Neural cell (in vitro differentiated cells): Measurements from ENCODE around the gene NTRK1. TPM values are rescaled to one million over a fixed set of nuclear protein-coding genes. Genes with fewer than 3 reads are reported as not detected.

ENCODE experiments used
- H2AFZ ChIP-seq: fragments of 200-600, 300-800 bp; sonication (generic), shearing (Covaris generic); 2 replicates; pipeline ENCODE4 v1.6.0; 2014; ENCODE audit warnings: low read depth, mild to moderate bottlenecking, antibody characterized with exemption, low read length, moderate library complexity
- H3F3A ChIP-seq: fragments of 200-600 bp; shearing (Covaris generic); 2 replicates; pipeline ENCODE4 v1.6.1; 2016; ENCODE audit warnings: mild to moderate bottlenecking, moderate library complexity, mixed read lengths, antibody characterized with exemption, low read length; ENCODE audit not compliant: insufficient read depth, poor library complexity, severe bottlenecking
- H3K27ac ChIP-seq: fragments of 200-600, 300-800 bp; sonication (generic), shearing (Covaris generic); 2 replicates; pipeline ENCODE4 v1.5.1; 2014; ENCODE audit warnings: mild to moderate bottlenecking, low read length, moderate library complexity
- H3K27me3 ChIP-seq: fragments of 300-800, 200-600 bp; sonication (generic), shearing (Covaris generic); 2 replicates; pipeline ENCODE4 v1.6.0; 2014; ENCODE audit warnings: mild to moderate bottlenecking, low read depth, low read length, moderate library complexity; ENCODE audit not compliant: insufficient read depth
- H3K36me3 ChIP-seq: fragments of 300-800, 200-600 bp; sonication (generic), shearing (Covaris generic); 2 replicates; pipeline ENCODE4 v1.5.1; 2014; ENCODE audit warnings: mild to moderate bottlenecking, antibody characterized with exemption, low read length, moderate library complexity; ENCODE audit not compliant: insufficient read depth
- H3K4me2 ChIP-seq: fragments of 300-800, 200-600 bp; sonication (generic), shearing (Covaris generic); 2 replicates; pipeline ENCODE4 v1.6.0; 2014; ENCODE audit warnings: mild to moderate bottlenecking, low read length
- H3K4me3 ChIP-seq: fragments of 300-800, 200-600 bp; sonication (generic), shearing (Covaris generic); 2 replicates; pipeline ENCODE4 v1.5.1; 2014; ENCODE audit warnings: mild to moderate bottlenecking, low read length, moderate library complexity
- H3K79me2 ChIP-seq: fragments of 200-600 bp; shearing (Covaris generic); replicated peaks from 2 replicates; pipeline ENCODE4 v1.6.0; 2014; ENCODE audit warnings: mild to moderate bottlenecking, low read length, moderate library complexity; ENCODE audit not compliant: insufficient read depth
- H3K9ac ChIP-seq: fragments of 300-800, 200-600 bp; sonication (generic), shearing (Covaris generic); 2 replicates; pipeline ENCODE4 v1.6.1; 2016; ENCODE audit warnings: mild to moderate bottlenecking, low read length, mixed read lengths
- H3K9me2 ChIP-seq: fragments of 200-600 bp; shearing (Covaris generic); 2 replicates; pipeline ENCODE4 v1.6.1; 2016; ENCODE audit warnings: mild to moderate bottlenecking, low read length, mixed read lengths; ENCODE audit not compliant: insufficient read depth
- H3K9me3 ChIP-seq: fragments of 200-600, 300-800 bp; sonication (generic), shearing (Covaris generic); 2 replicates; pipeline ENCODE4 v1.6.1; 2016; ENCODE audit warnings: mild to moderate bottlenecking, mixed run types, low read length, moderate library complexity, mixed read lengths
- H4K20me1 ChIP-seq: fragments of 200-600 bp; shearing (Covaris generic); 2 replicates; pipeline ENCODE4 v1.6.1; 2016; ENCODE audit warnings: mild to moderate bottlenecking, mixed run types; ENCODE audit not compliant: insufficient read depth
- CTCF ChIP-seq: fragments of 450-650 bp; IDR thresholded peaks from 2 replicates; pipeline ENCODE4 v1.5.1; 2014; ENCODE audit warnings: antibody characterized with exemption, mild to moderate bottlenecking, moderate library complexity; ENCODE audit not compliant: poor library complexity, severe bottlenecking
- EP300 ChIP-seq: fragments of 450-650 bp; conservative IDR thresholded peaks from 2 replicates; pipeline ENCODE4 v1.6.1; 2014; ENCODE audit warnings: antibody characterized with exemption, mild to moderate bottlenecking, moderate library complexity; ENCODE audit not compliant: poor library complexity, severe bottlenecking
- EZH2 ChIP-seq: fragments of 200-600, 300-800 bp; shearing (Covaris generic), sonication (generic); IDR thresholded peaks from 2 replicates; pipeline ENCODE4 v1.6.1; 2014; ENCODE audit warnings: antibody characterized with exemption, low read length, borderline replicate concordance, mild to moderate bottlenecking; ENCODE audit not compliant: insufficient read depth, poor library complexity, severe bottlenecking
- MXI1 ChIP-seq: fragments of 450-650 bp; conservative IDR thresholded peaks from 2 replicates; pipeline ENCODE4 v1.6.1; 2014; ENCODE audit warnings: antibody characterized with exemption, mild to moderate bottlenecking; ENCODE audit not compliant: poor library complexity, severe bottlenecking
- POLR2AphosphoS5 ChIP-seq: IDR thresholded peaks from 2 replicates; pipeline ENCODE4 v1.6.1; 2012
- RAD21 ChIP-seq: fragments of 450-650 bp; conservative IDR thresholded peaks from 2 replicates; pipeline ENCODE4 v1.6.1; 2014; ENCODE audit warnings: antibody characterized with exemption, mild to moderate bottlenecking, moderate library complexity
- REST ChIP-seq: IDR thresholded peaks from 2 replicates; pipeline ENCODE4 v1.6.1; 2012; ENCODE audit warnings: borderline replicate concordance
- SMC3 ChIP-seq: fragments of 450-650 bp; conservative IDR thresholded peaks from 2 replicates; pipeline ENCODE4 v1.6.1; 2014; ENCODE audit warnings: antibody characterized with exemption, mild to moderate bottlenecking, moderate library complexity; ENCODE audit not compliant: poor library complexity
- TAF1 ChIP-seq: IDR thresholded peaks from 2 replicates; pipeline ENCODE4 v1.6.1; 2012; ENCODE audit warnings: low read depth
- polyA plus RNA-seq: library from polyadenylated mRNA; depleted of rRNA; stranded (reverse); fragments of >200 nt; gene quantifications from 2 replicates; pipeline ENCODE4 v1.2.3, GENCODE V29; 2014

NTRK1 gene
- polyA plus RNA-seq, 1 donor from 2014 or later = 4.9 TPM

- Histone ChIP-seq H3K9me2 (no peaks in the 10 kb centered on the region), H3K27me3 (peaks cover 70% of the 10 kb centered on the region), H3K27ac (no peak overlapping the region), H3K4me3 (no peak overlapping the region), H3K79me2 (no peaks in the 10 kb centered on the region), H3F3A (no peaks in the 10 kb centered on the region), H3K4me2 (no peak overlapping the region), H3K9ac (no peak overlapping the region), H3K9me3 (no peaks in the 10 kb centered on the region), H4K20me1 (no peaks in the 10 kb centered on the region), H2AFZ (no peak overlapping the region), H3K36me3 (no peaks in the 10 kb centered on the region)
- TF ChIP-seq EP300 (no peak), POLR2AphosphoS5 (no peak), TAF1 (no peak), RAD21 (no peak), CTCF (no peak), MXI1 (no peak), EZH2 (no peak), SMC3 (no peak), REST (no peak)
Measured at GRCh38 chr1:156845055-156845952, 15.4 kb upstream of the NTRK1 start.

GRCh38 chr1:156845953-156846545 lies 14.6 kb upstream of the NTRK1 start:
- Histone ChIP-seq H2AFZ (no peak overlapping the region), H3K27ac (no peak overlapping the region), H3F3A (no peaks in the 10 kb centered on the region), H3K9me2 (no peaks in the 10 kb centered on the region), H4K20me1 (no peaks in the 10 kb centered on the region), H3K36me3 (no peaks in the 10 kb centered on the region), H3K4me2 (no peak overlapping the region), H3K79me2 (no peaks in the 10 kb centered on the region), H3K9ac (no peak overlapping the region), H3K27me3 (peaks cover 70% of the 10 kb centered on the region), H3K4me3 (no peak overlapping the region), H3K9me3 (no peaks in the 10 kb centered on the region)
- no peak for TF ChIP-seq EZH2
- TF ChIP-seq REST = no peak
- TF ChIP-seq CTCF = no peak
- TF ChIP-seq MXI1 = no peak
- no peak for TF ChIP-seq SMC3
- no peak for TF ChIP-seq RAD21
- no peak for TF ChIP-seq EP300
- no peak for TF ChIP-seq POLR2AphosphoS5
- TF ChIP-seq TAF1 = no peak
